GM12891 (cell line): ENCODE data around the gene ARHGEF12.

Experiments
- PAX5 ChIP-seq: IDR thresholded peaks from 2 replicates; pipeline ENCODE4 v1.6.1; 2011; ENCODE audit warnings: low read length, moderate library complexity, mild to moderate bottlenecking; ENCODE audit not compliant: insufficient read depth, severe bottlenecking
- POLR2AphosphoS5 ChIP-seq: IDR thresholded peaks from 2 replicates; pipeline ENCODE4 v1.6.1; 2011; ENCODE audit warnings: low read depth, low read length, control low read depth
- TAF1 ChIP-seq: IDR thresholded peaks from 2 replicates; pipeline ENCODE4 v1.6.1; 2011; ENCODE audit warnings: low read depth, low read length, control low read depth

DNA sequence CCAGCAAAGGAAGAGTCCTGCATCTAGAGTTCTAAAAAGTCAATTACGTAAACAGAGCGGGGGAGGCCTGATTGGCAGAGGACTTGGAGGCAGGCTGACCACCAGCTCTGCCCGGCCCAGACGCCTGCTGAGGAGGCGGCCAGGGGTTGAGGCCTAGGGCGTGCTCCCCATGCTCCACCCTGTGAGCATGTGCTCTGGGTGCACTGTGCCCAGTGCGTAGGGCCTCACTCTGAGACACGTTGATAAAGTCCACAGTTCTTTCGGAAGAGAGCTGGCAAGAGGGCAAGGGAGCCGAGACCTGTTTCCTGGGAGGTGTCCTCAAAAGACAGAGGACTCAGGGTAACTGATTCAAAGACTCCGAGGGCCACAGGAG lies 200.6 kb downstream of the ARHGEF12 start:
- TF ChIP-seq TAF1 (no peak), POLR2AphosphoS5 (no peak), PAX5 (no peak)
